ENCODE data around the gene MORN1. TPM values are rescaled to one million over a fixed set of nuclear protein-coding genes. Genes with fewer than 3 reads are reported as not detected.
"Not testable (repeated sequence)": the region's sequence is repeated elsewhere in the genome, so short reads cannot be mapped to it uniquely, and the experiment has no call there.

MORN1 gene
- total RNA-seq, 1 donor from 2014 or later: 18.4 TPM

GRCh38 chr1:2337081-2337480 lies 54.3 kb downstream of the MORN1 start:
- no peaks in the 10 kb centered on the region for H3K9me3 ChIP-seq
- no peaks in the 10 kb centered on the region for H3K27me3 ChIP-seq
- no peaks in the 10 kb centered on the region for H3K4me1 ChIP-seq
- DNase-seq (ENCODE audit: low spot score in 2 of 2): no peak
- no peak for TF ChIP-seq CTCF (IDR thresholded peaks at IDR 0.05)
- intact Hi-C loops (cut with DNase I): no loop called here
- H3K36me3 ChIP-seq: no peaks in the 10 kb centered on the region
- H3K27ac ChIP-seq: no peak overlapping the region
- no peak overlapping the region for H3K4me3 ChIP-seq

GRCh38 chr1:2336499-2336898 lies 54.9 kb downstream of the MORN1 start:
- no peaks in the 10 kb centered on the region for H3K27me3 ChIP-seq
- no peaks in the 10 kb centered on the region for H3K36me3 ChIP-seq
- no peak for TF ChIP-seq CTCF (IDR thresholded peaks at IDR 0.05)
- no peaks in the 10 kb centered on the region for H3K9me3 ChIP-seq
- DNase-seq (ENCODE audit: low spot score in 2 of 2): no peak
- no peaks in the 10 kb centered on the region for H3K4me1 ChIP-seq
- intact Hi-C loops (cut with DNase I): no loop called here
- no peak overlapping the region for H3K4me3 ChIP-seq
- H3K27ac ChIP-seq: no peak overlapping the region

GRCh38 chr1:2335721-2336455 lies 55.5 kb downstream of the MORN1 start:
- Histone ChIP-seq H3K4me1 (peaks cover 4 to 6% of the 10 kb centered on the region in 2 donors), H3K9me3 (no peaks in the 10 kb centered on the region), H3K27me3 (no peaks in the 10 kb centered on the region), H3K27ac (no peak overlapping the region), H3K4me3 (no peak overlapping the region), H3K36me3 (no peaks in the 10 kb centered on the region)
- no peak for TF ChIP-seq CTCF (IDR thresholded peaks at IDR 0.05)
- intact Hi-C loops (cut with DNase I): no loop called here
- DNase-seq (ENCODE audit: low spot score in 2 of 2): no peak

GRCh38 chr1:2334883-2335534 lies 56.3 kb downstream of the MORN1 start:
- H3K9me3 ChIP-seq: no peaks in the 10 kb centered on the region
- H3K4me1 ChIP-seq: peaks cover 7 to 14% of the 10 kb centered on the region in 2 donors
- intact Hi-C loops (cut with DNase I): no loop called here
- H3K4me3 ChIP-seq: no peak overlapping the region
- H3K27me3 ChIP-seq: no peaks in the 10 kb centered on the region
- no peak for TF ChIP-seq CTCF (IDR thresholded peaks at IDR 0.05)
- H3K27ac ChIP-seq: no peak overlapping the region
- no peaks in the 10 kb centered on the region for H3K36me3 ChIP-seq
- no peak for DNase-seq (ENCODE audit: low spot score in 2 of 2)

- H3K4me1 ChIP-seq: peaks cover 8 to 16% of the 10 kb centered on the region in 2 donors
- DNase-seq (ENCODE audit: low spot score in 2 of 2): no peak
- TF ChIP-seq CTCF (IDR thresholded peaks at IDR 0.05): no peak
- no peaks in the 10 kb centered on the region for H3K27me3 ChIP-seq
- H3K4me3 ChIP-seq: no peak overlapping the region
- intact Hi-C loops (cut with DNase I): no loop called here
- H3K9me3 ChIP-seq: no peaks in the 10 kb centered on the region
- no peaks in the 10 kb centered on the region for H3K36me3 ChIP-seq
- H3K27ac ChIP-seq: no peak overlapping the region
Measured at GRCh38 chr1:2334366-2334765, 57.0 kb downstream of the MORN1 start.

GRCh38 chr1:2331580-2331979 lies 59.8 kb downstream of the MORN1 start:
- H3K27ac ChIP-seq: peak overlapping the region; percentile 58 to 74
- not testable (repeated sequence) for H3K36me3 ChIP-seq; H3K4me3 ChIP-seq; DNase-seq (ENCODE audit: low spot score in 2 of 2); H3K9me3 ChIP-seq; H3K27me3 ChIP-seq
- intact Hi-C loops (cut with DNase I): loop anchor here (2.0 kb wide), 1 partner anchor 51 kb away; no protein-coding TSS in a partner anchor
- peaks cover 8 to 16% of the 10 kb centered on the region in 2 donors for H3K4me1 ChIP-seq
